HG02870 (cell line): ENCODE measurements around the gene CIDEB.

Experiments used
- ATAC-seq: cut with Tn5 transposase; IDR thresholded peaks from one replicate; pipeline ENCODE4 v1.9.1; 2021; ENCODE audit warnings: mild to moderate bottlenecking, moderate library complexity; ENCODE audit not compliant: unreplicated experiment

CIDEB gene

DNA sequence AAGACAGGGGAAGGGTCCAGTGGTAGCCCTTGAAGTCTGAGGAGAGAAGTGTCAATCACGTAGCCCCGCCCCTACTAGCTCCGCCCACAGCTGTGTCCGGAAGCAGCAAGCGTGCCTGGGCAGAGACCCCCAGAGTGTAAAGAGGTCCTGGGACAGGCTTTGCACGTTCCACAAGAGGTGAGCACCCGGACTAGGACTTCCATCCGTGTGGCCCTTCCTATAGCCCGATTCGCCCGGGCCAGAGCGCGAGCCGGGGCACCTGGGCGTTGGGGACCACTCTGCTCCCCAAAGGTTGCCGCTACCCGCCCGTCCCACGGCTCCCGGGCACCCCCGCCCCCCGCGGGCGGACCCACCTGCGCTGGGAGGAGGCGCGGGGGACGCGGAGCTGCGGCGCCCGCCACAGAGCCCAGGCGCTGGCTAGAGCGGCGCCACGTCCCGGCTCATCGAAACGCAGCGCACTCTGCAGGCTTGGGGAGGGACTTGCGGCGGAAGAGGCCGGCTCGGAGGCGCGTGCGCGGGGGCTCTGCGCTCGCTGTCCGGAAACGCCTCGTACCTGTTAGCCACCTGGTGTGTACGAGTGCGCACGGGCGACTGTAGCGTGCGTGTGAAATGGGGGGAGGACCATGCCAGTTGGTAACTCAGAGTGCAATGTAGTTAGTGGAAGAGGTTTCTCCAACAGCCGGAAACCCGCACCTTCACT lies 36.5 kb downstream of the CIDEB start, which contains the start of gene RABGGTA:
TSS of gene RABGGTA (minus strand) at position 464 of the 700 bp plus-strand sequence. CDS start 482 bp downstream, outside the sequence.
- ATAC-seq = peak; percentile 80

DNA sequence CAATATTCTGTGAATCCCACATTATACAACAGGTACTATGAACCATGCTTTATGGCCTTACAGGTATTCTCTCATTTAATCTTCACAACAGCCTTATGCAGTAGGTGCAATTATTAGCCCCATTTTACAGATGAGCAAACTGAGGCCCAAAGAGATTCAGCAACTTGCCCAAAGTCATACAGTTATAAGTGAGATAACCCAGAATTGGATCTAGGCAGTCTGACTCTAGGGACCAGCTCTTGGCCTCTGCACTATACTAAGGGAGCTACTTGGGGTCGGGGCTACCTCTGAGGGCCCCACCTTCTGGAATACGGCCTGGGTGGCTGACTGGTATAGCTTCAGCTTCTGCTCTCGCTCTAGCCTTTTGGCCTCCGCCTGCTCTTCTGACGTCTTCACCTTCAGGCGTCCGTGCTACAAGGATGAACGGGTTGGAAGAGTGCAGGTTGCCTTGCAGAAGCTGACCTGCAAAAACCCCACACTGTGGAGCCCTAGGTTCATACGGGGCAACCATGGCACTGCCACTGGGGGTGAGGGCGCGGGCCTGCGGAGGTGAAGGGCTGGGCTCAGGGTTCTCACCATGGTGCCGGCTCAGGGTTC lies 37.1 kb downstream of the CIDEB start:
- ATAC-seq = no peak

DNA sequence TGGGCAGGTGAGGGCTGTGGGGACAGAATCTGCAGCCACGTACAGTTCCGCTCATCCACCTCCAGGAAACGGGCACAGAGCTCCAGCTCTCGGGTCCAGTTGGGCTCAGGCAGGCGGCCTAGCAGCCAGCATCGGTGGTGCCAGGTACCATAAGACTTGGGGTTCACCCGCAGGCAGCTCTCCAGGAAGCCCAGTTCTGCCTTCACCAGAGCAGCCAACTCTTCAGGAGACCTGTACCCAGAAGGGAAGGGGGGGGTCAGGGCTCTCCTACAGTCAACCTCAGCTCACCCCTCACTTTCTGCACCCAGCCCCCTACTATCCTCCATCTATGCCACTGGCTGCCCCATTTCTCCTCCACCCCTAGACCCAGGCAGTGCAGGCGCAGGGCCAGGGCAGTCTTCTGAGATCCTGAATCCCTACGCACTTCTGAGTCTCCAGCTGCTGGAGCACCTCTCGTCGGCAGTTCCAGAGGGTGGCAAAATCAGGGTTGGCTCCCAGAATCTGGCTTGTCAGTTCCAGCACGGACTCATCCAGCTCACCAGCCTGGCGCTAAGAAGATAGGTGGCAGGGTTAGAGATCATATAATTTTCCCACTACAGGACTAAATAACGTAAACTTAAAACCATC lies 37.8 kb downstream of the CIDEB start:
- ATAC-seq = no peak

DNA sequence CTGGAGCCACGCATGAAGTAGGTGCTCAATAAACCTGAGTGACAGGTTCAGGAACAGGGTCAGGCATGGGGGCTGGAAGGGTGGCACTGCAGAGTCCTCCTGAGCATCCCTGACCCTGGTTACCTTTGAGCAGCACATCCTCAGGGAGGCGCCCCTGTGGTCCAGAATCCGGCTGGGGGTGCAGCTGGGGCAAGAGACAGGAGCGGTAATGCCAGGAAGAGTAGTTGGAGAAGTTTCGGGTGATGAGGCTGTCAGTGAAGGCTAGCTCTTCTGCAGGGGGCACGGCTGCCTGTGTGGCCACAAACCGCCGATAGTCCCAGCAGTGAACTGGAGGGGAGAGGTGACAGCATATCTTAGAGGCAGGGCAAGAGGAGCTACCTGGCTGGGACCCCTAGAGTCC lies 38.4 kb downstream of the CIDEB start:
- no peak for ATAC-seq

DNA sequence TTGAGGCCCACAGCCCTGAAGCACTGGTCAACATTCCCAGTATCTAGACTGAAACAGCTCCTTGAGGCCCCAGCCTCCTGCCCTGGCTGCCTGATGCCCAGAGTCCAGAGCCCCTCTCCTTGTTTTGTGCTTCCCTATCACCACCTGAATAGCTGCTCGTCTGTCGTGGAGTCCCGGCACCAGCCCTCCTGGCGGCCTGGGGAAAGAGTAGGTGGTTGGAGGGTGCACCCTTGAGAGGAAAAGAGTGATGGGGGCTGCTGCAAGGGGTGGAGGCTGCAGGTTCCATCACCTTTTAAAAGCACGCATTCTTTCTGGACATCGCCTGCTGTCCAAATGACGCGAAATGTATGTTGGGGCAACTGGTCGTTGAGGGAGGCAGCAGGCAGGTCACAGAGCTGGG lies 39.6 kb downstream of the CIDEB start:
- no peak for ATAC-seq

DNA sequence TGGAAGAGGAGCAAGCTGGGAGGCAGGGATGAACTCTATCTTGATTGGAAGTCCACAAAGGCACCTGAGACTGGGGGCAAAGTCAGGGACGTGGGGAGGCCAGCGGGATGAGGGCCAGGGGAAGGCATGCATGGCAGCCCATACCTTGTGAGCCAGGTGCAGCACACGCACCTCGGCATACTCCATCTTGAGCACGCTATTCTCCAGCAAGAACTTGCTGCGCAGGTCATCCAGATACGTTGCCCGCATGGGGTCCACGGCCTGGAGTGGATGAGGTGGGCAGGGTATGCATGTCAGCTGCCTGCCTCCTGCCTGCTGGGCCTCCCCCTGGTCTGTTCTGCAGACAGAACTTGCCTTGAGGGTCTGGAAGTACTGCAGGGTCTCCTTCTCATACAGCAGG lies 40.3 kb downstream of the CIDEB start:
- no peak for ATAC-seq

DNA sequence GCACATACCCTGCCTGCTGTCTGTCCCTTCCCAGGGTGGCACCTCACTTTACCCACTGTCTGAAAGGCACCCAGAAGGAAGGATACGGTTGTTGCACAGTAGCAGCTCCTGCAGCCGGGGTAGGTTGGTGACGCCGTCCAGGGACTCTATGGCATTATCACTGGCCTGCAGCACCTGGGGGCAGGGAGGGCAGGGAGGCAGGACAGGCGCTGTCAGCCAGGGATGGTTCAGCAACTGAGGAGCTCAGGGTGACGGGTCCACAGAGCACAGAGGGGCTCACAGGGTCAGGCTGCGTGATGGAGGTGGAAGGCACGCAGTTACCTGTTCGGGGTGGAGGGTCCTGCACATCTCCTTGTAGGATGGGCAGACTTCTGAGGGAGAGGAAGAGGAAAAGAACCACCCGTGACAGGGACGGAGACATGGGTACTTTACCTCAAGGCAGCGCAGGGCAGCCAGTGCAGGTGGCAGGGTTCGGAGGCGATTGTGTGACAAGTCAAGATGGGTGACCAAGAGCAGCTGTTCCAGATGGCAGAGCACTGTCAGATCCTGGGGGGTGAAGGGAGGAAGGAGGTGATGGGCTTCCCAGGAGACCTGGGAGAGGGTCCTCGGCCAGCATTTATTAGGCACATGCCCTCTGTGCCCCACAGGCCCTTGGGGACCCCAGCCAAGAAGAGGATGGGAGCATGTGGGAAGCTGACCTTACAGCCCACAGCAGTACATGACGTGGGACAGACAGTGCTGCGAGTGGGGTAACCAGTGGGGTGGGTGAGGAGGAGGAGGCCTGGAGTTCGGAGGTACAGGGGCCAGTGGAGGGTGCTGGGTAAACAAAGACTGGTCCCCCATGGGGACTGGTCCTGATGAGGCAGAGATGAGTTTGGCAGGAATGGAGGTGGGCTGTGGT lies 41.2 kb downstream of the CIDEB start:
- no peak for ATAC-seq

DNA sequence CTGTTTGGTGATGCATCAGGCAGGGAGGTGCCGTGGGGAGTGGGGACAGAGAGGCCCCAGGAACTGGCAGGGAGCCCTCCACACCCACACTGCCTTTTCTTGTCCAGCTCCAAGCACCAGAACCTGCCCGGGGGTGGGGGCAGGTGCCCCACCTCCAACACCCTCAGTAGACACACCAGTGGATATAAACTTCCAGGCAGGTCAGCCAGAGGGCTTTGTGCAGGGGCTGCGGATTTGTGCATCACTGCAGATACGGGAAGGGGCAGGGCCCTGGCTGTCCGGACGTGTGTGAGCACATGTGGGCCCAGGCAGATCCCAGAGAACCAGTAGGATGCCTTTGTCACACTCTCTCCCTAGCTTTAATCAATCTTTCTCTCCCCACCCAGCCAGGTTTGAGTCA lies 43.5 kb downstream of the CIDEB start:
- no peak for ATAC-seq

DNA sequence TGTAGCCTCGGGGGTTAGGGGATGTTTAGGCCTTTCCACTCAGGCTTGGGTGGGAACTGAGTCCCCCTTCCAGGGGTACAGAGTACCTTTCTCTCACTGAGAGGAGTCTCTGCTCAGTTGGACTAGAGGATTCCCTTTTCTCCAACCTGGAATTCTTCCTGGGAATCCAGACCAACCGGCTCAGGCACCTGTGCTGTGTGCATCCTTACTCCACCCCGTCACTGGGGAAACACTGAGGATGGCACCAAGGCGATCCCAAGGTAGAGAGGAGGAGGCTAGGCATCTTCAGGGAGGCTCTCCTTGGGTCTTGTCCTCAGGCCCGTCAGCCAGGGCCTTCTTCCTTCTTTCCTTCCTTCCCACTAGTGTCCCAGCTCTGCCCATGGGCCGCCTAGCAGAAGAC lies 43.9 kb downstream of the CIDEB start:
- no peak for ATAC-seq

DNA sequence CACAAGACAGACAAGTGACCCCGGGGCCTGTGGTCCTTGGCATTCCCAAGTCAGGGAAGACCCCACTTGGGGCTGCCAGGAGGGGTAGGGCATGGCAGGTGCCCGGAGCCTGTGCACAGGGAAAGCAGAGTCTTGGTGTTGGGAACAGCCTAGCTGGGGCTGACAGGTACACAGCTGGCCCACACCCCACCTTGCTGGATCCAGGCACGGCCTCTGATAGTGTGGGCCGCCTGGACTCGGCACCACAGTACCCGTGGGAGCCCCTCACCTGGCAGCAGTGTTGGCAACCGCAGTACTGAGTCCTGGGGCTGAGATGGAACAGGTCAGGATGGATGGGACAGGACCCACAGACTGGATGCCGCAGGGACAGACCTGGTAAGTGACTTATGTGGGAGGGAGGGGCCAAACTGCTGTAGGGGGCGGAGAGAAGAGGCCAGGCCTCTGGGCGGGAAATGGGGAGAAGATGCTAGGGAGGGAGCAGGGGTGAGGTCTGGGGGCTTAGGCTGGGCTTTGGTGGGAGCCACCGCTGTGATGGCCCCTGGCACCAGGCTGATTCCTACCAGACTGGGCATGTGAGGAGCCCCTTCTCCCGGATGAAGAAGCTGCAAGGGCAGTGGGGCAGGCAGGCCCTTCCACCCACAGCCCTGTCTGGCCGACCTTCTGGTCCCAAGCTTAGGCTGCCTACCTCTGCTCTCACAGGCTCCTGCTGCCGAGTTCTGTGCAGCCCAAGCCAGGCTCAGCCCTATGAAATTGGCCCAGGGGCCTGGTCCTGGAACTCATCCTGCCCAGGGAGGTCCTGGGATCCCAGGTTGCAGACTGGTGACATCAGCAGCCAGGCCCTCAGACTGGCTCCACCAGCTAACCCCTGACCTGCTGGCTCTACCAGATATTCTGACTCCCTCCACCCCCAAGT lies 44.7 kb downstream of the CIDEB start, which contains the start of gene TGM1:
TSS of gene TGM1 (minus strand) at position 357 of the 913 bp plus-strand sequence. CDS start 825 bp downstream, outside the sequence.
- ATAC-seq = no peak

DNA sequence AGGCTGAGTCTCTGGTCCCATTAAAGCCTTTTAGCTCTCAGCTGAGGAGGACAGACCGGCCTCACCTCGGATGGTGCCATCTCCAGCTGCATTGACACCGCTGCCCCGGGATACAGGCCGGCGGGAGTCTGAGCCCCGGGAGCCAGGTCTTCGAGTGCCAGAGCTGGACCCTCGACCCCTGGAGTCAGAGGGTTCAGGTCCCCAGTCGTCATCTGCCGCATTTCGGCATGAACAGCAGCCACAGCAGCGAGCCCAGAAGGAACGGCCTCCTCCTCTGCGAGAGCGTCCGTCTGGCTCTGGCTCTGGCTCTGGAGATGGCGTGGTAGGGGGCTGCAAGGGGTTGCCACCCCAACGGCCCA lies 45.8 kb downstream of the CIDEB start:
- ATAC-seq = no peak

DNA sequence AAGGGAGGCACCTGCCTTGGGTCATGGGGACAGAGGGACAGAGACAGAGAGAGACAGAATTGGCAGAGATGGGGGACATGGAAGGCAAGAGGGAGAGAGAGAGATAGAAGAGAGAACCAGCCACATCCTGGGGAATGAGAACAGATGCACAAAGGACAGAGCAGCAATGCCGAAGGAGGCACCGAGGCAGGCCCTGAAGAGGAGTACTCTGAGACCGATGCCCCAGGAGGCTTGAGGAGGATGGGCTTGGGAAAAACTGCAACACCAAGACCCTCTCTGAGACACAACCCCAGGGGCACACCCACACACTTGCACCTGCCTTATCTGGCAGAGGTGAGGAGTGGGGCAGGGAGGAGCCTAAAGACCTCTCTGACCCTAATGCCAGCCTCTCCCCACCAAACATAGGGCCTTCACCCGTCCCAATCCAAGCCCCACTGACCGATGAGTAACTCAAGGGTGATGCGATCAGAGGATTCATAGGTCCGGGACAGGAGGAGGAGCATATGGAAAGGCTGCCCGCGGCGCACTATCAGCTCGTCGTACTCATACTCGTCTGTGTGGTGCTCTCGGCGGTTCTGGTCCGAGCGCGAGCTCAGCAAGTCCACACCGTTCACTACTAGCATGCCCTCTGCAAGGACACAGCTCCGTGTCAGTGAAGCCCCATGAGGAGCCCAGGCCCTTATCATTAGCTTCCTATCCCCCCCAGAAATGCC lies 46.4 kb downstream of the CIDEB start:
- ATAC-seq = no peak

DNA sequence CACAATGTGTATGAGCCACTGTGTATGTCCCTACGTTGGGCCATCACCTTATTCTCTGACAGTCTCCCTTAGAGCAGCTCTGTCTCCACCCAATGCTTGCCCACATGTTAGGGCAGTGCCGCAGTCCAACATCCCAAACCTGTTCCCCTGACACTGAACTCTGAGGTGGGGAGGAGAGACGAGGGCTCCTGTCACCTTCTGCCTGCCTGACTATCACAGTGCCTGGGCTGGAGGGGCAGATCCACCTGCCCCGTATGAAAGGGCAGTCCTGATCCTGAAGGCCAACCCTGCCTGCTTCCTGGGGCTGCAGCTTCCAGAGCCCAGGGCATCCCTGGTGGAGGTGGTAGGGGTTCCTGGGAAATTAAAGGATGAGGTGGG lies 47.0 kb downstream of the CIDEB start:
- ATAC-seq = no peak

DNA sequence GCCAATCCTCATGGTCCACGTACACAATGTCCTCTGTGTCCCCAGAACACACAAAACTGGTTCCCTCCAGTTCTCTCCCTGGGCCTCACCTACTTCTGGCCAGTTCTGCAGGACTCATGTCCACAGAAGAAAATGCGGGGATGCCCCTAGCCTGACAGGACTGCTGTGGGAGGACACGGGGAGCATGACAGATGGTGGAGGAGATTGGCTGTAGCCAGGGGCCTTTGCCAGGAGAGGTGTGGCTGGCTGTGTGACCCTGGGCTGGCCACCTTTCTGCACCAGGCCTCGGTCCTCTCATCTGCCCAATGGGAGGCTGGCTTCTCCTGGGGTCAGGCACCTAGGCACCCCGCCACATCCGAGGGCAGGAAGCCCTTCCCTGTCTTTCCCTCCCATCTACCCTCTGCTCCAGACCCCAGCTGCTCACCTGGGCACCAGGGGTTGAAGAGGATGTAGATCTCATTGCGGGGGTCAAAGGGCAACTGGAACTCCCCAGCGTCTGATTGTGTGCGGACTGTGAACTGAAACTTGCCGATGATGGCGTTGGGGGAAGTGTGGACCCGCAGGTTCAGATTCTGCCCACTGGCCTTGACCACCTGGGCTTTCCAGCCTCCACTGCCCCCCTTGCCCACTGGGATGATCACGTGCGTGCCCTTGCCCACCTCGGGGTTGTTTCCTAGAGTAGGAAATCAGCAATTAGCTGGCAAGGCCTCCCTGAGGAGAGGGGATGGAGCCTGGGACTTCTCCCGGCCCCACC lies 47.6 kb downstream of the CIDEB start:
- no peak for ATAC-seq

DNA sequence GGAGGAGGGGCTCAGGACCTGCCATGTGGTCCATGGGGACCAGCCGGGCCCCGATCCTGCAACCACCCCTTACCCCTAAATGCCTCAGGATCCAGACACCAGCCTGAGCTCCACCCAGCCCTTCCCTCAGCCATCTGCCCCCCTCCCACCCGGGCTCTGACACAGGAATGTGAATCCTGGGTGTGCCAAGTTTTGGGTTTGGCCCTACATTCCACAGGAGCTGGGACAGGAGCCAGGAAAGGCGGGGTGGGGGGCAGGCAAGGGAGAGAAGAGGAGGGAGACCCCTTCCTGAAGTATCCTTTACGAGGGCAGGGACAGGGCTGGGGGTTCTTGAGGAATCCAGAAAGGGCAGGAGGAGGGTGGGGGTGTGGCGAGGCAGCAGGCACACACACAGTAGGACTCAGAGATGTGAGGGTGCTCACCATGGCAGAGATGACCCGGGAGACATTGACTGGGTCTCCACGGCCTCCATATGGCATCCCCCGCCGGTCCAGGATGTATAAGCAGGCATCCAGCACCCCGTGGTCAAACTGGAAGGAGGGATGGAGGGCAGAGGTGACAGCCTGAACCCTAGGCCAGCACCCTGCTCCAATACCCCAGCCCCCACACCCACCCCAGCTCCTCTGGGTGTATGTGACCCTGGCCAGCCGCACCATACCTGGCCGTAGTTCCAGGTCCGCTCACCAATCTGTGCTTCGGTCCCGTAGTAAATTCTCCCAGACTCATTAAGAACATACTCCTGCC lies 48.3 kb downstream of the CIDEB start:
- ATAC-seq = no peak

DNA sequence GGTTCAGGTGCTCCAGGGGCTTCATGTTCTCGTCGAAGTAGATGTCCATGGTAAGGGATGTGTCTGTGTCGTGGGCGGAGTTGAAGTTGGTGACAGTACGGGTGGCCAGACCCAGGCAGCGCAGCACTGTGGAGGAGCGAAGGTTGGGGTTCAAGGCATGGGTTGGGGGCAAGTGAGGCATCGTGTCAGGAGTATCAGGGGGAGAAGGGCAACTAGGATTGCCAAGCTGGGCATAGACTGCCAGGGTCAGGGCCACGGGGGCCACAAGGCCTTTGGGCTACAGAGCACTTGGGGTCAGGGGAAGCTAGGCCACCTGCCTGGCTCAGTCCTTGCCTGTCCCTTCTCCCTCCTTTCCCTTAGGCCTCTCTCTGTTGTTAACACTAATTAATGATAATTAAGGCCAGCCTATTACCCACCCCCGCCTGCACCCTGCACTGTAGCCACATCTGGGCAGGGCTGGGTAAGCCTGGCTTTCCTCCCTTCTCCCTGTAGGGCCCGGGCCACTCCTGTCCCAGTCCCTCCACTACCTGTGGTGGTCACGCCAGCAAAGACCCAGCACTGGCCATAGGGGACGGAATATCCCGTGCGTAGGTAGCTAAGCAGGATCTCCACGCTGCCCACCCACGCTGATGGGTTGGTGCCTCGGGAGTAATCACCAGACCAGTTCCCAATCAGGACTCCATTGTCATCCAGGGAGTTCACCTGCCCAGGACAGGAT lies 49.1 kb downstream of the CIDEB start:
- ATAC-seq = no peak

DNA sequence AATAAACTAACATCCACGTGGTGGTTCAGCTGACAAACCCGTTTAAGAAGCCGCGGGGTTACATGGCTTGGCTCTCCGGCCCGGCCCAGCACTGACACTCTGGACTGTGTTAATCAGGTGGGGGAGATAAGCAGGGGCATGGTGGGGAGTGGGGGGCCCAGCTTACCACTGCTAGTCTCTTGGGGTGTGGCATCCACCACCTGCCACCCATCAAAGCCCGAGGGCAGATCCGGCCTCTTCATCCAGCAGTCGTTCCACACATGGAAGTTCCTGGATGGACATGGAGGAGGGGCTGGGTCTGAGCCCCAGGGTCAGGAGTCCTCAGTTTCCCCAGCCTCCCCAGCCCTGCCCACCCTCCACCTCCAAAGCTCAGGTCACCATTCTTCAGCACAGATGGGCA lies 49.7 kb downstream of the CIDEB start:
- no peak for ATAC-seq

DNA sequence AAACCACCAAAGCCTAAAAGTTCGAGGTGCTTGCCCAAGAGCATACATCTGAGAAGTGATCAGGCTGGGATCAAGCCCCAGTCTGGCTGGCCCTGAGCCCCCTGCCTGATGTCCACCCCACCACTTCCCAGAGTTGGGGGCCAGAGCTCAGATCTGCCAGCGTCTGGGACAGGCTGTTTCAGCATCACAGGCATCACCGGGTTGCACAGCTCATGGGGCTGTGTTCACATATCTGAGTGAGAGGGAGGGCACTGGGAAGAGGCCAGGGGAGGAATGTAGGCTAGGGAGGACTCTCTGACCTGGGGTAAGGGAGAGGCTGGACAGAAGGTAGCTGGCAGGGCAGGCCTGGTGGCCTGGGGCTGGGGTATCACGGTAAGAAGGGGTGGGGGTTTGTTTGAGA lies 50.8 kb downstream of the CIDEB start:
- ATAC-seq = no peak
